MM.1S (cell line): ENCODE measurements around the gene MEGF6.

Experiments
- DNase-seq: peaks from one replicate; pipeline ENCODE4 v3.0.0-alpha.2; 2015
- H2AFZ ChIP-seq: fragments of 300-600 bp; sonication (generic); 2 replicates; pipeline ENCODE4 v1.6.0; 2016; ENCODE audit warnings: antibody characterized with exemption, low read length
- H3F3A ChIP-seq: fragments of 300-600 bp; sonication (generic); 2 replicates; pipeline ENCODE4 v1.6.1; 2016; ENCODE audit warnings: mild to moderate bottlenecking, antibody characterized with exemption, low read length, moderate library complexity, mixed read lengths; ENCODE audit not compliant: insufficient read depth
- H3K27ac ChIP-seq: fragments of 300-600 bp; sonication (generic); 2 replicates; pipeline ENCODE4 v1.5.1; 2016; ENCODE audit warnings: mild to moderate bottlenecking, low read length
- H3K27me3 ChIP-seq: fragments of 300-600 bp; sonication (generic); replicated peaks from 2 replicates; pipeline ENCODE4 v1.6.0; 2016; ENCODE audit warnings: low read length; ENCODE audit not compliant: insufficient read depth
- H3K36me3 ChIP-seq: fragments of 300-600 bp; sonication (generic); replicated peaks from 2 replicates; pipeline ENCODE4 v1.6.1; 2016; ENCODE audit warnings: mild to moderate bottlenecking, low read length, mixed read lengths; ENCODE audit not compliant: insufficient read depth
- H3K4me1 ChIP-seq: fragments of 300-600 bp; sonication (generic); 2 replicates; pipeline ENCODE4 v1.6.1; 2016; ENCODE audit warnings: low read length, mixed read lengths
- H3K4me2 ChIP-seq: fragments of 300-600 bp; sonication (generic); 2 replicates; pipeline ENCODE4 v1.6.0; 2016; ENCODE audit warnings: low read depth, low read length
- H3K4me3 ChIP-seq: fragments of 300-600 bp; sonication (generic); 2 replicates; pipeline ENCODE4 v1.5.1; 2016; ENCODE audit warnings: low read length, mixed read lengths
- H3K79me2 ChIP-seq: fragments of 300-600 bp; sonication (generic); 2 replicates; pipeline ENCODE4 v1.6.1; 2016; ENCODE audit warnings: mixed run types, low read length, mixed read lengths
- H3K9ac ChIP-seq: fragments of 300-600 bp; sonication (generic); 2 replicates; pipeline ENCODE4 v1.6.1; 2016; ENCODE audit warnings: low read length, mixed read lengths
- H3K9me2 ChIP-seq: fragments of 300-600 bp; sonication (generic); replicated peaks from 2 replicates; pipeline ENCODE4 v1.6.1; 2016; ENCODE audit warnings: mild to moderate bottlenecking, low read length, mixed read lengths; ENCODE audit not compliant: insufficient read depth
- H3K9me3 ChIP-seq: fragments of 300-600 bp; sonication (generic); replicated peaks from 2 replicates; pipeline ENCODE4 v1.6.1; 2016; ENCODE audit warnings: mild to moderate bottlenecking, low read length, mixed read lengths; ENCODE audit not compliant: insufficient read depth
- H4K20me1 ChIP-seq: fragments of 300-600 bp; sonication (generic); 2 replicates; pipeline ENCODE4 v1.6.1; 2016; ENCODE audit warnings: mild to moderate bottlenecking, low read length, moderate library complexity, mixed read lengths; ENCODE audit not compliant: insufficient read depth
- EZH2 ChIP-seq: fragments of 300-600 bp; sonication (generic); optimal IDR thresholded peaks from 2 replicates; pipeline ENCODE3; 2017; ENCODE audit warnings: low read depth, mild to moderate bottlenecking, antibody characterized with exemption, low read length, mixed read lengths
- EZH2phosphoT487 ChIP-seq: fragments of 300-600 bp; sonication (generic); IDR thresholded peaks from 2 replicates; pipeline ENCODE4 v1.6.1; 2018; ENCODE audit warnings: antibody characterized with exemption, low read length
- TF ChIP-seq, protein P1 (sequence below): fragments of 300-600 bp; sonication (generic); IDR thresholded peaks from 2 replicates; pipeline ENCODE4 v1.5.1; 2016; ENCODE audit warnings: antibody characterized with exemption, low read length, mixed read lengths

The MEGF6 gene

DNA sequence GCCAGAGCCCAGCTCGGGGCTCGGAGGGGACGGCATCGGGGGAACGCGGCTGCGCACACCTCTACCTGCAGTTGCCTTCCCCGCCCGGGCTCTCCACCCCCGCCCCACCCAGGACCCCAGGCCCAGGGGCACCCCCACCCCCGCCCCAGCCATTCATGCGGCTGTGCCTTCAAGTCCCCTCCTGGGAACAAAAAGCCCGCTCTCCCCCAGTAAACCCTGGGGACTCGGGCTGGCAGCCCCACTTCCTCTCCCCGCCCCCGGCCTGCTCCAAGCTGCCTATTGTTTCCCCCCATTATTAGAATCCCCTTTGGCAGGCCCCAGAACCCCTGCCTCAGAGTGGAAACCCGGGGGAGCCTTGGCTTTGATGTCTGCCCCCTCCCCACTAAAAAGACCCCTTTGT, 18.0 kb downstream of the MEGF6 start:
- H3K79me2 ChIP-seq = no peaks in the 10 kb centered on the region
- no peak overlapping the region for H3K27ac ChIP-seq
- no peak overlapping the region for H3K4me3 ChIP-seq
- no peaks in the 10 kb centered on the region for H3K9me3 ChIP-seq
- H2AFZ ChIP-seq = no peak overlapping the region
- no peak overlapping the region for H3K4me2 ChIP-seq
- no peaks in the 10 kb centered on the region for H3K9me2 ChIP-seq
- DNase-seq = no peak
- H3K27me3 ChIP-seq = peaks cover 92% of the 10 kb centered on the region
- no peaks in the 10 kb centered on the region for H3K36me3 ChIP-seq
- H3K4me1 ChIP-seq = 0 out of 2 replicates have a peak, but pooled peaks cover 9% of the 10 kb centered on the region
- no peaks in the 10 kb centered on the region for H3F3A ChIP-seq
- TF ChIP-seq, protein P1, sequence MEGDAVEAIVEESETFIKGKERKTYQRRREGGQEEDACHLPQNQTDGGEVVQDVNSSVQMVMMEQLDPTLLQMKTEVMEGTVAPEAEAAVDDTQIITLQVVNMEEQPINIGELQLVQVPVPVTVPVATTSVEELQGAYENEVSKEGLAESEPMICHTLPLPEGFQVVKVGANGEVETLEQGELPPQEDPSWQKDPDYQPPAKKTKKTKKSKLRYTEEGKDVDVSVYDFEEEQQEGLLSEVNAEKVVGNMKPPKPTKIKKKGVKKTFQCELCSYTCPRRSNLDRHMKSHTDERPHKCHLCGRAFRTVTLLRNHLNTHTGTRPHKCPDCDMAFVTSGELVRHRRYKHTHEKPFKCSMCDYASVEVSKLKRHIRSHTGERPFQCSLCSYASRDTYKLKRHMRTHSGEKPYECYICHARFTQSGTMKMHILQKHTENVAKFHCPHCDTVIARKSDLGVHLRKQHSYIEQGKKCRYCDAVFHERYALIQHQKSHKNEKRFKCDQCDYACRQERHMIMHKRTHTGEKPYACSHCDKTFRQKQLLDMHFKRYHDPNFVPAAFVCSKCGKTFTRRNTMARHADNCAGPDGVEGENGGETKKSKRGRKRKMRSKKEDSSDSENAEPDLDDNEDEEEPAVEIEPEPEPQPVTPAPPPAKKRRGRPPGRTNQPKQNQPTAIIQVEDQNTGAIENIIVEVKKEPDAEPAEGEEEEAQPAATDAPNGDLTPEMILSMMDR = no peak
- TF ChIP-seq EZH2phosphoT487 (no peak), EZH2 (no peak)
- no peak overlapping the region for H3K9ac ChIP-seq
- no peaks in the 10 kb centered on the region for H4K20me1 ChIP-seq

DNA sequence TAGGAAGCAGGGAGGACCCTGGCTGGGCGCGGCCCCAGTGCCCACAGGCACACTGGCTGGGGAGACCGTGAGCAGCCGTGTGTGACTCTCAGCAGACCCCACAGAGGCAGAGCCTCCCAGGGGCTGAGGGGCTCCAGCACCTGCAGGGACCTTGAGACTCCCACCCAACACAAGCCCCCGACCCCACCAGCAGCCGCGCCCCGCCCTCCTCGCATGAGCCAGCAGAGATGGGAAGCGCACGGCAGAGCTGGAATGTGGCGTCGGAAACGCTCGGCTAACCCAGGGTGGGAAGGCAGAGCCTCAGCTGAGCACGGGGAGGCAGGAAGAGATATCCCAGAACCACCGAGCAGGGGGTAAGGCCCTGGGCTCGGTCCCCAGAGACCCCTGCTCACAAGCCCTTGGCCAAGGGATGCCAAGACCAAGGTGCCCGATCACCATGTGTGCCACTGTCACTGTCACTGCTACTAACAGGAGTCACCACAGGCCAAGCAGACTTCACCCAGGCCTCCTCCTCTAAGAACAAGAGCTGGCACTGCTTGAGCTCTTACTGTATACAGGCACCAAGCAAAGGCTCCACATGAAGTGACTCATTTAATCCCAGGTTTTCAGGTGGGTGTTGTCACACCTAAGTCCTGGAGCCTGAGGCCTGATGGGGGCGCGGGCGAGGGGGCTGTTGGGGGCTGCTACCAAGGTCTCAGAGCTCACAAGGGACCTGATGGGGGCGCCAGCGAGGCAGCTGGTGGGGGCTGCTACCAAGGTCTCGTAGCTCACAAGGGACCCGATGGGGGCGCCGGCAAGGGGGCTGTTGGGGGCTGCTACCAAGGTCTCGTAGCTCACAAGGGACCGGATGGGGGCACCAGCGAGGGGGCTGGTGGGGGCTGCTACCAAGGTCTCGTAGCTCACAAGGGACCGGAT, 20.1 kb downstream of the MEGF6 start:
- no peak overlapping the region for H2AFZ ChIP-seq
- no peak for DNase-seq
- no peaks in the 10 kb centered on the region for H3K4me1 ChIP-seq
- H4K20me1 ChIP-seq = no peaks in the 10 kb centered on the region
- H3K9me2 ChIP-seq = no peaks in the 10 kb centered on the region
- no peak overlapping the region for H3K4me3 ChIP-seq
- H3K36me3 ChIP-seq = no peaks in the 10 kb centered on the region
- H3K27me3 ChIP-seq = peaks cover 88% of the 10 kb centered on the region
- H3K27ac ChIP-seq = no peak overlapping the region
- no peaks in the 10 kb centered on the region for H3K79me2 ChIP-seq
- H3F3A ChIP-seq = no peaks in the 10 kb centered on the region
- no peak overlapping the region for H3K4me2 ChIP-seq
- TF ChIP-seq, protein P1 = no peak
- TF ChIP-seq EZH2 = no peak
- TF ChIP-seq EZH2phosphoT487 = no peak
- no peak overlapping the region for H3K9ac ChIP-seq
- no peaks in the 10 kb centered on the region for H3K9me3 ChIP-seq

DNA sequence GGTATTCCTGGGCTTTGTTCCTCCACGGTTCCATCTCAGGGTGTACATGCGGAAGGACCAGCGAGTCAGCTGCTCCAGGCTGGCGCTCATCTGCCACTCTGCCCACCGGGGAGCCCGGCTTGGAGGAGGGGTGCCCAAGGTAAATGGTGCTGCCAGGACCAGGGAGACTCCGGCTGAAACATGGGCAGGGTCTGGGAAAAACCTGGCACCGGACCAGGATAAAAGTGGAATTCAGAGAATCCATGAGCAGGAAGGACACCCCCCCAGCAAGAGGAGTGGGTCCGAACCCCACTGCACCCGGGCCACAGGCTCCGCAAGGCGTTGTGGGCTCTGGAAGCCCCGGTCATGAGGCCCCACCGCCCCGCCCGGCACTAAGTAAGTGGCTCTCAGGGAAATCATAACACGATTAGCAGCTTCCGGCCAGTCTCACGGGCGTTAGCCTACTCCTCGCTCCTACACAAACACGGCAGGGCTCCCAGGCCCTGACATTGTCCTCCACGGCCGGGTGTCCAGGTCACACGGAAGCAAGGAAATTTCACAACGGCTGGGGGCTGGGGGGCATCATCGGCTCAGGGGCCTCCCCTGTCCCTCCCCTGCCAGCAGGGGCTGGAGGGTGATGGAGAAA, 21.1 kb downstream of the MEGF6 start:
- no peak overlapping the region for H3K27ac ChIP-seq
- H3K4me2 ChIP-seq = no peak overlapping the region
- peaks cover 81% of the 10 kb centered on the region for H3K27me3 ChIP-seq
- H2AFZ ChIP-seq = no peak overlapping the region
- no peak for DNase-seq
- H3K36me3 ChIP-seq = no peaks in the 10 kb centered on the region
- H3K9me3 ChIP-seq = no peaks in the 10 kb centered on the region
- H3K9ac ChIP-seq = no peak overlapping the region
- no peaks in the 10 kb centered on the region for H3K9me2 ChIP-seq
- no peaks in the 10 kb centered on the region for H4K20me1 ChIP-seq
- no peaks in the 10 kb centered on the region for H3K4me1 ChIP-seq
- no peaks in the 10 kb centered on the region for H3F3A ChIP-seq
- H3K79me2 ChIP-seq = no peaks in the 10 kb centered on the region
- H3K4me3 ChIP-seq = no peak overlapping the region
- TF ChIP-seq, protein P1 = no peak
- no peak for TF ChIP-seq EZH2phosphoT487
- TF ChIP-seq EZH2 = no peak
